HG03342 (cell line): Measurements from ENCODE around the gene ST6GAL1.
A peak's percentile ranks its signal among the peaks of the same experiment; 100 is the strongest.
"Not testable (repeated sequence)": the region's sequence is repeated elsewhere in the genome, so short reads cannot be mapped to it uniquely, and the experiment has no call there.

Experiments
- ATAC-seq: cut with Tn5 transposase; IDR thresholded peaks from one replicate; pipeline ENCODE4 v1.9.1; 2021; ENCODE audit warnings: mild to moderate bottlenecking, moderate library complexity; ENCODE audit not compliant: unreplicated experiment

ST6GAL1 gene

DNA sequence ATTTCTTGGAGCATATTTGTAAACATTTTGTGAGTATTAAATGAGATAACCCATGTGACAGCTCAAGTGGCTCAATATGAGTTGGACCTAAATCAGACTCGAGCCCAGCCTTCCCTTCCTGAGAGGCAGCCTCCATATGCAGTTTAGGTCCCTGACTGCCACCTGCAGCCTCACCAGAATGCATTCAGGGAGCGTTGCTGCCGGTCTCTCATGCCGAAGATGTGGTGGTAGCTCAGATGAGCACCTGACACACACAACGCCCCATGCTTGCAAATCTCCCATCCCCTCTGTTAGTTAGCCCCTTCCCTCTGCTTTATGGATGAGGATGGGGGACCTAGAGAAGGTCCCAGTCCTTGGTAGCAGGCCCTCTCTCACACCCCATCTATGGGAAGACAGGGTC lies 9.2 kb downstream of the ST6GAL1 start:
- ATAC-seq, result no peak

DNA sequence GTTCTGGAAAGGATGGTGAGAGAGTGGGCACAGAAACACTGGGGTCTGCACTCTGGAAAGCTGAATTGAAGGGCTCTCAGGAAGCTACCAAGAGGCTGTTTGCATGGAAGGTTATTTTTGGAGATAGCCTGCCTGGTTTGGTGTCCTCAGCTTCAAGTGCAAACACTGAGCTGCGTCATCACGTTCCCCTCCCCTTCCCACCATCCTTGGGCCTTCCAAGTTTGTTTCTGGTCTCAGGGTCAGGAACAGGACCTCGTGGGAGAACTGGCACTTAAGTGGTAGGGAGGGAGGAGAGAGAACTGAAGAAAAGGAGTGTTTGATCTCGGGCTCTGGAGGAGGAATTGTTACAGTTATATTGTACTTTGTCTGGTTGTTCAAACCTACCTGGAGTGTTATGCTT lies 10.6 kb downstream of the ST6GAL1 start:
- ATAC-seq, result no peak

DNA sequence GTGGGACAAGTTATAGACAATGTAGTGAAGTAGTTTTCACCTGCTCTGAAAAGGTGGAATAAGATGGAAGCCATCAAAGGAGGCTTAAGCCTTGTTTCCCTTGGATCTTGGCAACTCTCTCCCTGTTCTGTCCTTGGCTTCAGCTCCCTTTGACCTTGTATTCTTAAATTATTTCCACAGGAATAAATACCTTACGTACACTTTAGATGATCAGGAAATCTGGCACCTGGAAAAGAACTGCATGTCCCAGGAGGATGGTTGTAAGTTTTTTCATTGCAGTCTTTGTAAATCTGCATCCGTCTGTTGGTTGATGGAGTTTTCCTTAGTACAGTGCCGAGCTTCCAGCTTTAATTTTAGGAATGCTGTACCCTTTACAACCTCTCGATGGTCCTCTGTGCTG lies 11.8 kb downstream of the ST6GAL1 start:
- no peak for ATAC-seq

DNA sequence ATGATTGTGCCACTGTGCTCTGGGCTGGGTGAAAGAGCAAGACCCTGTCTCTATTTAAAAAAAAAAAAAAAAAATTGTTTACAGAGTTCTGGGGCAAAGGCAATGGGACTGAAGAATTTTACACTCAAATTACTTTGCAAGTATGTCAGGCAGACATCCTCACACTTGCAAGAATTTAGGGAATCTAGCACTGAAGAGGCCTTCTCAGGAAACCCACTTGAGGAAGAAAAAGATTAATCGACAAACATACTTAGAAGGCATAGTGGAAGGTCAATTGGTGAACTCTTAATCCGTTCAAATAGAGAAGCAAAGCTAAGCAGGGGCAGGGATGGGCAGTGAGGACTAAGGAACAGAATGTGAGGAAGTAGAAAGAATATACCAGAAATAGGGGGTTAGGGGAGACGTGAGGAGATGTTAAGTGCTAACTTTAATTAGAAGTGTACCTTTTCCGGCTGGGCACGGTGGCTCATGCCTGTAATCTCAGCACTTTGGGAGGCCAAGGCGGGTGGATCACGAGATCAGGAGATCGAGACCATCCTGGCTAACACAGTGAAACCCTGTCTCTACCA lies 15.0 kb downstream of the ST6GAL1 start:
- no peak for ATAC-seq

DNA sequence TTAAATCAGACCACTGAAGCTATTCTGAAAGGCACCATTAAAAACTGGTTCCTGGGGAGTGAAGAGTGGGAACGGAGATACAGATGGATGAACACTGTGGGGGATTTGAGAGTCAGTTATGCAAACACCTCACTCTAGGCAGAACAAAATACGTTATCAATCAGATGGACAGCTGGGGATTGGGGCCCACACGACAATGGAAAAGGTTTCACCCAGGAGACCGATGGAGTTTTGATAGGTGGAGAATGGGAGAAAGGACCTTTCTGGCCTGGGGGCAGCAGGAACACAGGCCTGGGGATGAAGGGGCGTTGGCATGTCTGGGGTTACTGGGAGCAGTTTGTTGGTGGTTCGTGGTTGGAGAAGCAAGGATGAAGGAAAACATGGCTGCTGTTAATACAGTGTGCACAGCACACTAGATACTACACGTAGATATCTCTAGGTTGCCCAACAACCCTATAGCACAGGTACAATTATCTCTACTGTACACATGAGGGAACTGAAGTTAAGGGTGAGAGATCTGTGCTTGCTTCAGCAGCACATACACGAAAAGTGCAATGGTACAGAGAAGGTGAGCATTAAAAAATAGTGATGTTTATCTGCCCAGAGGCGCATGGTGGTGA lies 16.5 kb downstream of the ST6GAL1 start:
- peak; percentile 79 for ATAC-seq

DNA sequence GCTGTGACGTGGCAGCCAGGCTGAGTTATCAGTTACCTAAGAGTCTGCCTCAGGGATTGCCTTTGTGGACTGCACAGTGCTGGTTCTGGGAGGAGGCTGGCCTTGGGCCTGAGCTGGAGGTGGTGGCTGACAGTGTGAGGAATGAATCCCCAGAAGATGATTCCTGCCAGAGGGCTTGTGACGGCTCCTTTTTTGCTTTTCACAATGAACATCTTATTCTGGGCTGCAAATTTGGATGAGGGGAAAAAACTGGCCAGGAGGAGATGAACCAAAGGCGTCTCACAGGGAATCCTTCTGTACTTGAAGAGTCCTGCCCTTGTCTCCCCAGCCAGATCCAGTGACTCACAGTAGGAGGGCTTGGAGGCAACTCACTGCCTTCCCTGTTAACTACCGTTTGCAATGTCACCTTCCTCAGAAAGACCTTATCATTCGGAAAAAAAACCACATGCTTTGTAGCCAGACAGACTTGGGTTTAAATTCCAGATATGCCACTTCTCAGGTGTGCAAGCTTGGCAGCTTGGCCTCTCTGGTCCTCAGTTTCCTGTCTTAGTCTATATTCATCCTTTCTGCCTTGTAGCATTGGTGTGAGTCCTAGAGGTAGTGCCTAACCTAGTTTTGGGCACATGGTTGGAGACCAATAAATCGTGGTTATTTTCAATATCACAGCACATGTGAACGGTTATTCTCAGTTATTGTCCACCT lies 19.1 kb downstream of the ST6GAL1 start:
- ATAC-seq, result no peak

DNA sequence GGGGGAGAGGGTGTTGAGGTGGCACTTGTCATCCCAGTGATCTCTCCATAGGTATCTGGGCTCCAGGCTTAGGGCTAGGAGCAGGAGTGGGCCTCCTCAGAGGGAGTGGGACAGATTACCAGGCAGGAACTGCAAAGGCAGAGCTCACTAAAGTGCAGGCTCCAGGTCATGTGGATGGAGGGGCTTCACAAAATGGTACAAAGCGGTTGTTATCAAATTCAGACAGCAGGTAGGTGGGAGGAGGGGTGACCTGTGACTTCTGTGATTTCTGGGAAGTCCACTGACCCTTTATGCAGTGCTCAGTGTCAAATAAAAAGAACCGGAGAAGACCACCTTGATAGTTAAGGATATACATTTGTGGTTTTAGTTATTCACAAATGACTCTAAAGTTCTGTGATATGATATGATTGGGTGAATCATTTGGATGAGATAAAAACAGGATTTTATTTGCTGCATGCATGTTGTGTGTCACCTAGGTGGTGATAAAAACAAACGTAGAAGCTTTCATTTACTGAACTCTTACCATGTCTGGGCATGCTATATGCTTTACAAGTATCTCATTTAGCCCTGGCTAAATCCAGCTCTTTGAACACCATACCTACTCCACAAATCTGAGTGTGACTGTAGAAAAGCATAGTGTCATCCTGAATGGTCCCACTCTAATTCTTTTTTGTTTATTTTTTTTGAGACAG lies 20.2 kb downstream of the ST6GAL1 start:
- ATAC-seq, result no peak

DNA sequence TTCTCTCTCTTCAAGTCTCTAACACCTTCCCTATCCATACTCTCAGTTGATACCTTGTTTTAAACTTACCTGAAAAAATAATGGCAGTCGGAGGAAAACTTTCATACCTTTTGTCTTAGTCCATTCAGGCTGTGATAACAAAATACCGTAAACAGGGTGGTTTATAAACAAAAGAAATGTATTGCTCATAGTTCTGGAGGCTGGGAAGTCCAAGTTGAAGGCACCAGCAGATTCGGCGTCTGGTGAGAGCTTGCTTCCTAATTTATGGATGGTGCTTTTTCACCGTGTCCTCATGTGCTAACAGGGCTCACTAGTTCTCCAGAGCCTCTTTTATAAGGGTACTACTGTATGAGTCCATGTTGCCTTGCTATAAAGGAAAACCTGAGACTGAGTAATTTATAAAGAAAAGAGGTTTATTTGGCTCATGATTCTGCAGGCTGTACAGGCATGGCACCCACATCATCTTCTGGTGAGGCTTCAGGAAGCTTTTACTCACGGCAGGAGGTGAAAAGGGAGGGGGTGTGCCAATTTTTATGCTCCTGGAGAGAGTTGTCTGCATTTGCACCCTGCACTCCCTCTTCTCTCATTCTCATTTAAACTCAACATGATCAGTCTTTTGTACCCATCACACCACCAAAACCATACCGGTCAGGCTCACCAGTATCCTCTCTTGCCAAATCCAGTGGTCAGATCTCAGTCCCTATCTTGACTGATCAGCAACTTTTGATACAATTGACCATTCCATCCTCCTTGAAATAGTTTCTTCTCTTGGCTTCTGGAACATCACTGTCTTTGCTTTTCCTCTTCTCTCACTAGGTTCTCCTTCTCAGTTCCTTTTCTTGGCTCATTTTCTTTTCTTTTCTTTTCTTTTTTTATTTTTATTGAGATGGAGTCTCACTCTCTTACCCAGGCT lies 21.6 kb downstream of the ST6GAL1 start:
- ATAC-seq, result no peak

DNA sequence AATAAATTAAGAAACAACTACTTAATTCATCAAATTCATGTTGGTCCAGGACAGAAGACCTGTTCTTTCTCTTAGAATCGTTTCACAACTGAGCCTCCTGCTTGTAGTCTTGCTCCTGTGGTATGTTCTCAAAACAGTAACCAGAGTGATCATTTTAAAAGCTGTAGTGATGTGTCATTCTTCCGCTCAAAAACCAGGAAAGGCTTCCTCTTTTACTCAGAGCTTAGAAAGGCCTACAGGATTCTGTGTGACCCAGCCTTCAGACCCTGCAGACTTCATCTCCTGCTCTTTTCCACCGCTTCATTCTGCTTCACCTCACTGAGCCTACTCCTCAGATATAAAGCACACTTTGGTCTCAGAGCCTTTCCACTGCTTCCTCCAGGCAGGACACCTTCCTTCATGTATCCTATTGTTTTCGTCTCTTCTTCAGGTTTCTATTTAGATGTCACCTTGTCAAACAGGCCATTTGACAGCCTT lies 22.7 kb downstream of the ST6GAL1 start:
- ATAC-seq, result no peak

DNA sequence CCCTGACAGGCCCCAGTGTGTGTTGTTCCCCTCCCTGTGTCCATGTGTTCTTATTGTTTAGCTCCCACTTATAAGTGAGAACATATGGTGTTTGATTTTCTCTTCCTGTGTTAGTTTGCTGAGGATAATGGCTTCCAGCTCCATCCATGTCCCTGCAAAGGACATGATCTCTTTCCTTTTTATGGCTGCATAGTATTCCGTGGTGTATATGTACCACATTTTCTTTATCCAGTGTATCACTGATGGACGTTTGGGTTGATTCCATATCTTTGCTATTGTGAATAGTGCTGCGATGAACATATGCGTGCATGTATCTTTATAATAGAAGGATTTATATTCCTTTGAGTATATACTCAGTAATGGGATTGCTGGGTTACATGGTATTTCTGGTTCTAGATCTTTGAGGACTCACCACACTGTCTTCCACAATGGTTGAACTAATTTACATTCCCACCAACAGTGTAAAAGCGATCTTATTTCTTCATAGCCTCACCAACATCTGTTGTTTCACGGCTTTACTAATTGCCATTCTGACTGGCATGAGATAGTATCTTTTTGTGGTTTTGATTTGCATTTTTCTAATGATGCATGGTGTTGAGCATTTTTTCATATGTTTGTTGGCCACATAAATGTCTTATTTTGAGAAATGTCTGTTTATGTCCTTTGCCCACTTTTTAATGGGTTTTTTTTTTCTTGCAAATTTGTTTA lies 23.8 kb downstream of the ST6GAL1 start:
- not testable (repeated sequence) for ATAC-seq

DNA sequence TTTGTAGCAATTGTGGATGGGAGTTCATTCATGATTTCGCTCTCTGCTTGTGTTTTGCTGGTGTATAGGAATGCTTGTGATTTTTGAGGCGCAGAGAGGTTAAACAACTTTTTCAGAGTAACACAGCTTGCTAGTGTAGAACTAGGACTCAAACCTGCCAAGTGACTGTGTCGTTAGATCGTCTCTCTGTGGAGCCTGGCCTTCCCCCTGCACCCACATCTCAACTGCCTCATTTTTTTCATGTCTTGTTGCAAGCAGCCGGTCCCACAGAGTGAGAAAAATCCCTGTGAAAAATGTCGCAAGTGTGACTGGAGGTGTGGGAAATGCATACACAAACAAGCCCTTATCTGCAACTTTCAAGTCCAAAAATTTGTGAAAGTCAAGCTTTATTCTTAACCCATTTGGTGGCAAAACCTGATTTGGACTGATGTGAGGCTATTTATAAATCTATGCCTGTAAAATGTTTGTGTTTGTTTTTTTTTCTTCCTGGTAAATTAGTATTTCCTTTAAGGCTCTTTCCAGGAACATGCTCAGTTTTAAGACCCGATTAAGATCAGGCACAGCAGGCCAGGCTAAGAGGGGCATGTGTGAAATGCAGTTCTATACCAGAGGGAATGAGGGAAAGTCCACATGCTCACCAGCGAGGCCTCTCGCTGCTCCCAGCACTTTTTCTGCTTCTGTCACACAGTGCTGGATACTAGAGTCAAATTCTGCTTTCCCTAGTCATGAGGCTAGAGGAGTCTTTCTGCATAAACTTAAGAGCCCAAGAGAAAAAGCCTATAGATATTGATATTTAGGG lies 25.8 kb downstream of the ST6GAL1 start:
- ATAC-seq, result no peak

DNA sequence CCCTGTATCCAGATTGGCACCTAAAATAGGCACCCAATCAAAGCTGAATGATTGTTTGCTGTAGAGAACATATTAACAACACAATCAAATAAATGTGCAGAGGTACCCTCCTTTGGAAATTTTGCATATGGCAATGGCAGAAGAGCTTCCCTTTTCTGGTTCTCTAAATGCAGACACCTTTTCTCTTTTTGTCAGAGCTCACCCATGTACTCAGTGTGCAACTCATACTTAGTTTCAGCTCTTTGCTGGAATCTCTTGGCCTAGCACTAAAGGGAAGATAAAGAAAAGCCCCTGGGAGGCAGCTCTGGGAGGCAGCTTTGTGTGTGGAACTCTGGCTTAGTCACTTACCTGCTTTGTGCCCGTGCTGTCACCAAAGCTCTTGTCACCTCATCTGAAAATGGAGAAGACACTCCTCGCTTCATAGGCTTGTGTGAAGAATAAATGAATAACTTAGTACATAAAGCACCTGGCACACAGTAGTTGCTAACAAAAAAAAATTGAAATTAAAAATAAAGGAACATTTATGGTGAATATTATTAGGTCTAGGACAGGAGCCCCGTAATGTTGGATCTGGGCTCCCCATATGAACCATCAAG lies 28.8 kb downstream of the ST6GAL1 start:
- no peak for ATAC-seq

DNA sequence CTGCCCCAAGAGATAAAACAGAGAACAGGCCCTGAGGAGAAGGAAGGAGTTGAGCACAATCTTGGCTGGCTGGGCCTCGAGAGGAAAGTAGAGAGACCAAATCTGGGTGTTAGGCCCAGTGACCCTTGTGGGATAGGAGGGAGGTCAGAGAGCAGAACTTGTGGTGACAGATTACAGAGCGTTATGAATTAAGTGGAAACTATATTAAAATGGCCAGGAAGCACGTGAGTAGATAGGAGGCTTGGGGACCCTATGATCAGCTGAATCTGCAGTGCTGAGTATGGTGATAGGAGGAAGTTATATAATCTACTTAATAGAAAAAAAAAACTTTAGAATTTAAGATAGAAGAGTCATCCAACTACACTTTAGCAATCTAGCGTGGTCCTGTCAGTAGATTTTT lies 30.0 kb downstream of the ST6GAL1 start:
- ATAC-seq, result no peak

DNA sequence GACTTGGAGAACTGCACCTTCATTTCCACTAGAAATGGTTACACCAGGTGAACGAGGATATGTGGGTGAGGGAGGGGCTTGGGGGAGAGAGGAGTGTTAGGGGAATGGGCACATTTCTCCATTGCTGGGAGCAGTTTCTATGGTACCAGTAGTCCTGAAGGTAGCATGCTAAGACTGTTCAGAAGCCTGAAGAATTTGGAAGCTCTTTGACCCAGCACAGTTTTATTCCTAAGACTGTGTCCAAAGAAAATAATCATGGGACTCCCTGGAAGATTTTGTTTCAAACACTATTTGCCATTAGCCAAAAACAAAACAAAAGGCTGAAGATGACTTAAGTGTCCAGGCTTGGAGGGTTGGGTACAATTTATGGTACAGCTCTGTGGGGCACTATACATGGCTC lies 32.1 kb downstream of the ST6GAL1 start:
- no peak for ATAC-seq

DNA sequence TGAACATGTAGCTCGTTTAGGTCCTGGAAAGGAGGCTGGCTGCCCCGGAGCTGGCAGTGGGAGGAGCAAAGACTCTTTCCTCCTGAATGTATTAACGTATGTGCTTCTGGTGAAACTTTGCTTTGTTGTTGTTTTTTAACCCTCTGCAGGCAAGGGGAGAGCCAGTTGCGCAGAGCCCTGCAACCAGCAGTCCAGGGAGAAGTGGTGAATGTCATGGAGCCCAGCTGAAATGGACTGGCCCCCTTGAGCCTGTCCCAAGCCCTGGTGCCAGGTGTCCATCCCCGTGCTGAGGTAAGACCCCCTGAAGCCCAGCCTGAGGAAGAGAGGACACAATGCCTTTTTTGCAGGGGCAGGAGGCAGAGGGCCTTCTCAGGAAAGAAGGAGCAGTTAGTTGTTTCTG lies 33.3 kb downstream of the ST6GAL1 start:
- ATAC-seq, result no peak

DNA sequence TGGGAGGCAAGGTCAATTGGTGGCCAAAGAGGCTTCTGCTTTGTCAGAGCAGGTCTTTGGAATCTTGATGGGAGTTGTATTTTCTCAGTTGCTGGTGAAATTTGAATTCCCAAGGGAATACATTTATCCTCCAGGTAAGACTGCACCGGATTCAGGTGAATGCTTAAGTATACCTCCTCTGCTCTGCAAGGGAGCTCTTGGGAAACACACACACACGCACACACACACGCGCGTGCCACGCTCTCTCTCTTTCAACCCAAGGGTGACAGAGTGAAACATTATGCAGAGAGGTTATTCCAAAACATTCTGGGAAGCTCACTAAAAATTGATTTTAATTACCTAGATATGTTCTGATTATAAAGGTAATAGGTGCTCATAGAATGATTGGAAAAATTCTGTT lies 33.7 kb downstream of the ST6GAL1 start:
- no peak for ATAC-seq

DNA sequence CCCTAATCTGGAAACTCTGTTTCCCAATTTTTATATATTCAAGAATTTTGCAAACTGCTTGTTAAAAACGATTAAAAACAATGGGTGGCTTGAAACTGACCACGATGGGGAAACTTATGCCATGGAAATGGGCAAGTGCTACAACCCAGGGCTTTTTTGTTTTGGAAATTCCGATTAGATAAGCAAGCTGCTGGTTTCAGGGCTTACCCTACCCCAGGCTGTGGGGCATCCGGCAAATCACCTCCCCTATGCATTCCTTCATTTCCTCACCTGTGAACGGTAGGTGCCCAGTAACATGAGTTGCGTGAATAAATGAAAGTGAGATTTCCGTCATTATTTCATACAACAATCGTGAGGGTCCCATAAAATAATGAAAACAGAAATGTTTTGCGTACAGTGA lies 34.3 kb downstream of the ST6GAL1 start:
- ATAC-seq, result no peak

DNA sequence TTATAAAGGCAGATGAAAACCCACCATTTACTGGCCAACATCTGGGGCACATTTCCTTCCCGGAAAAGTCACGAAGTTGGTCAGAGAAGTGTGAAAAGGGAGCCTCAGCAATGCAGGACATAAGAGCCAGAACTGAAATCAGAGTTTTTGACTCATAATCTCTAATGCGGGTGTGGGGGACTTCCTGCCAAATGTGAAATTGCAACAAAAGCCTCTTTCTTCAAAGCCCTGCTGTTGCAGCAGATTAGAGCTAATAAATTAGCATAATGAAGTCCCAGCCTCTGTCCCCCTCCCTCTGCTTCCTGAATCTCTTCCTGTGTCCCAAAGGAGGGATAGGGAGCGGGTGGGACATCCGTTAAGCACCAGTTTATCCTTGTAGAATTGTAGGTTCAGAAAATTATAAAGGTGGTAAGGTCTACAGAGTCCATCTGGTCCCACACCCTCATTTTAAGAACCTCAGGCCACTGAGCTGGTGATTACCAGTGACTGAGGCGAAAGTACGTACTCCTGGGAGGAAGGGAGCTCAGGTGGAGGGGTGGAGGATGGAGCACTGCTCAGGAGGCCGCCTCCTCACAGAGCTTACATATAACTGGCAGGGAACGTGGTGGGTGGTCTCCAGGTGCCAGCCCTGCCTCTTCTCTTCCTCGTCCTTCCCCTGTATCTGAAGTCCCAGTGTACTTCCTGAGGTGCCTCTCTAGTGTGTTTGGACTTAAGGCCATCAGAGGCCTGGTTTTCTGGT lies 35.0 kb downstream of the ST6GAL1 start:
- no peak for ATAC-seq
